C4-2B (cell line): ENCODE results near the gene ZNF496.
"Not testable (repeated sequence)": the region's sequence is repeated elsewhere in the genome, so short reads cannot be mapped to it uniquely, and the experiment has no call there.

Source experiments
- H3K27ac ChIP-seq: fragments of 450-650 bp; 2 replicates; pipeline ENCODE4 v1.5.1; 2017
- CTCF ChIP-seq: fragments of 450-650 bp; conservative IDR thresholded peaks from 2 replicates; pipeline ENCODE4 v1.5.1; 2017; ENCODE audit warnings: mild to moderate bottlenecking
- ZFX ChIP-seq: fragments of 450-650 bp; IDR thresholded peaks from 2 replicates; pipeline ENCODE4 v1.6.1; 2017

The ZNF496 gene

GRCh38 chr1:247266053-247266452 lies 65.6 kb downstream of the ZNF496 start:
- H3K27ac ChIP-seq: no peak overlapping the region
- no peak for TF ChIP-seq CTCF
- TF ChIP-seq ZFX: no peak

- not testable (repeated sequence) for H3K27ac ChIP-seq
Observed at GRCh38 chr1:247255772-247256171, 75.9 kb downstream of the ZNF496 start, which contains the start of gene VN1R5. Gene VN1R5 (plus strand): TSS chr1:247256072.

GRCh38 chr1:247247568-247247967 lies 84.1 kb downstream of the ZNF496 start:
- TF ChIP-seq CTCF (no peak), ZFX (no peak)
- no peak overlapping the region for H3K27ac ChIP-seq
